Fibroblast of lung (primary cell): ENCODE data around the gene LMO7.

Source experiments
- EZH2 ChIP-seq: IDR thresholded peaks from 2 replicates; pipeline ENCODE4 v1.5.1; 2012; ENCODE audit warnings: low read length, control low read depth, mild to moderate bottlenecking; ENCODE audit errors: missing control alignments
- TF ChIP-seq, protein P1 (sequence below), 2 donors: IDR thresholded peaks in 1 of 2; conservative IDR thresholded peaks in 1 of 2; 1 replicate in 1 of 2; 2 replicates in 1 of 2; pipeline ENCODE4 v1.5.1; 2011 to 2012; ENCODE audit warnings: low read length in 2 of 2, control low read depth in 1 of 2, inconsistent platforms in 1 of 2, low read depth in 1 of 2, mild to moderate bottlenecking in 1 of 2

DNA sequence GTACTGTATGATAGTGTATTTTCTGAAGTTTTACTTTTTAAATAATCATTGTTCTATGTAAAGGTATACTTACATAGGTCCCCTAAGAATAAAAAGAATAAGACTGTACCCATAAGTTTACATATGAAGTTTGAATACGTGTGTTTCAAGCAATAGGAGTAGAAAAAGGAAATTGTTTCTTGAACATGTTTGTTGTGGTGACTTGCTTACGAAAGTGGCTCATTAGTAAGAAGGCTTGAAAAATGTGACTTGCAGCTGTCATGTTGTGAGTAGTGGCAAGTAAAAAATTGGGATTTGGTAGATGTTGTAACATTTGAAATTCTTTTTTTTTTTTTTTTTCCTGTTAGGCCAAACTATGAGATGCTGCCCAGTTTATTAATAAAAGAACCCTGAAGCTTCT is 203.3 kb downstream of the LMO7 start:
- TF ChIP-seq, protein P1, sequence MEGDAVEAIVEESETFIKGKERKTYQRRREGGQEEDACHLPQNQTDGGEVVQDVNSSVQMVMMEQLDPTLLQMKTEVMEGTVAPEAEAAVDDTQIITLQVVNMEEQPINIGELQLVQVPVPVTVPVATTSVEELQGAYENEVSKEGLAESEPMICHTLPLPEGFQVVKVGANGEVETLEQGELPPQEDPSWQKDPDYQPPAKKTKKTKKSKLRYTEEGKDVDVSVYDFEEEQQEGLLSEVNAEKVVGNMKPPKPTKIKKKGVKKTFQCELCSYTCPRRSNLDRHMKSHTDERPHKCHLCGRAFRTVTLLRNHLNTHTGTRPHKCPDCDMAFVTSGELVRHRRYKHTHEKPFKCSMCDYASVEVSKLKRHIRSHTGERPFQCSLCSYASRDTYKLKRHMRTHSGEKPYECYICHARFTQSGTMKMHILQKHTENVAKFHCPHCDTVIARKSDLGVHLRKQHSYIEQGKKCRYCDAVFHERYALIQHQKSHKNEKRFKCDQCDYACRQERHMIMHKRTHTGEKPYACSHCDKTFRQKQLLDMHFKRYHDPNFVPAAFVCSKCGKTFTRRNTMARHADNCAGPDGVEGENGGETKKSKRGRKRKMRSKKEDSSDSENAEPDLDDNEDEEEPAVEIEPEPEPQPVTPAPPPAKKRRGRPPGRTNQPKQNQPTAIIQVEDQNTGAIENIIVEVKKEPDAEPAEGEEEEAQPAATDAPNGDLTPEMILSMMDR (conservative IDR thresholded peaks at IDR 0.05 in 1 of 2, IDR thresholded peaks at IDR 0.05 in 1 of 2; ENCODE audit: low read depth in 1 of 2, low read length in 2 of 2): no peak
- TF ChIP-seq EZH2: no peak
